ENCODE data around the gene KLHDC1. TPM values are rescaled to one million over a fixed set of nuclear protein-coding genes. Genes with fewer than 3 reads are reported as not detected.
A peak's percentile ranks its signal among the peaks of the same experiment; 100 is the strongest.
"Not testable (repeated sequence)": the region's sequence is repeated elsewhere in the genome, so short reads cannot be mapped to it uniquely, and the experiment has no call there.

The KLHDC1 gene
- total RNA-seq, 1 experiment from 2014 or later, result 0.56 TPM

DNA sequence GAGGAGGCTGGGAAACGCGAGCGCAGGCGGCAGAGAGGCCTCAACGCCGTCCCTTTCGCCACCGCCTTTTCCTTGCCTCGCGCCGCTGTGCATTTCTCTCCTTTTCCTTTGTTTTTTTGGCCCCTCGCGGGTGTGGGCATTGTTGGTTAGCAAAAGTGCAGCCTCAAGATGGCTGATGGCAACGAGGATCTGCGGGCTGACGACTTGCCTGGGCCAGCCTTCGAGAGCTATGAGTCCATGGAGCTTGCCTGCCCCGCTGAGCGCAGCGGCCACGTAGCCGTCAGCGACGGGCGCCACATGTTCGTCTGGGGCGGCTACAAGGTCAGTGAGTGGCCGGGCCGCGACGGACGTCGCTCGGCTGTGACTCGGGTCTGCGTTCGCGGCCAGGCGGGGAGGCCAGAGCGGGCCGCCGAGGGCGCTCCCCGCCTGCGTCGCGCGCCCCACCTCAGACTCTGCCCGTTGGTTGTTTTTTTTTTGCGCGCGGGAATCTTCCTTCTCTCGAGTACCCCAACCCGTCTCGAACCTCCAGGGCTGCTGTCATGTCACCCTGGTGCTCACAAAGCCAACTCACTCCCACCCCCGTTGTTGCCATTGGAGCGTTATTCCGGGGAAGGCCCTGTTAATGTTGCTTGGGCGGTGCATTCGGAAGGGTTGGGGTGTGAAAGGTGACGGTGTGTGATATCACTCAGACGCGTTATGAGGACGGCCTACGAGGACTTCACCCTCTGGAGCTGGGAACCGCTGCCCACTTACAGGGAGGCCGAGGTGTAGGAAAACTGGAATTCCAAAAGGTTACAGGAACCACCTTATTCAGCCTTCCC is 75.6 kb downstream of the KLHDC1 start:
- no peaks in the 10 kb centered on the region for H3K27me3 ChIP-seq
- no peaks in the 10 kb centered on the region for H3K36me3 ChIP-seq
- DNase-seq, result peak; percentile 38
- peak overlapping the region; percentile 78 for H3K4me3 ChIP-seq
- H3K9me3 ChIP-seq, result no peaks in the 10 kb centered on the region

DNA sequence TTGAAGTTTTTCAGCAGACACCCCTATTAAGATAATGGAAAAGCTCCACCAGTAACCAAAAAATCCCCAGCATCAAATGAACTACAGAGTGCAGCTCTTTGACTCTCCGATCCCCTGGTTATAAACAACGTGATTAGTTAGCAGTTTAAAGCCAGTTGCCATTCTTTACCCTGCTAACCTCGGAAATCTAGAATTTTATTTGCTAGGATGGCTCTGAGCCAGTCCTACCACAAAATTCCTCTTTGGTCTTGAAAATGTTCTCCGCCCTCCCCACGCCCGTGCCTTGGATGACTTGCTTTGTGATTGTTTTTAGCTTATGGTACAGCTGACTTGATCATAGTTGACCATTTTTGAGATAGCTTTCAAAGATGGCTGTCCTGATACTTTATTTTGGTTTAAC is 76.3 kb downstream of the KLHDC1 start:
- 0 out of 2 replicates have a peak, but pooled peaks cover 2% of the 10 kb centered on the region for H3K36me3 ChIP-seq
- H3K27me3 ChIP-seq, result no peaks in the 10 kb centered on the region
- H3K4me3 ChIP-seq, result peak overlapping the region; percentile 78
- H3K9me3 ChIP-seq, result no peaks in the 10 kb centered on the region
- no peak for DNase-seq

DNA sequence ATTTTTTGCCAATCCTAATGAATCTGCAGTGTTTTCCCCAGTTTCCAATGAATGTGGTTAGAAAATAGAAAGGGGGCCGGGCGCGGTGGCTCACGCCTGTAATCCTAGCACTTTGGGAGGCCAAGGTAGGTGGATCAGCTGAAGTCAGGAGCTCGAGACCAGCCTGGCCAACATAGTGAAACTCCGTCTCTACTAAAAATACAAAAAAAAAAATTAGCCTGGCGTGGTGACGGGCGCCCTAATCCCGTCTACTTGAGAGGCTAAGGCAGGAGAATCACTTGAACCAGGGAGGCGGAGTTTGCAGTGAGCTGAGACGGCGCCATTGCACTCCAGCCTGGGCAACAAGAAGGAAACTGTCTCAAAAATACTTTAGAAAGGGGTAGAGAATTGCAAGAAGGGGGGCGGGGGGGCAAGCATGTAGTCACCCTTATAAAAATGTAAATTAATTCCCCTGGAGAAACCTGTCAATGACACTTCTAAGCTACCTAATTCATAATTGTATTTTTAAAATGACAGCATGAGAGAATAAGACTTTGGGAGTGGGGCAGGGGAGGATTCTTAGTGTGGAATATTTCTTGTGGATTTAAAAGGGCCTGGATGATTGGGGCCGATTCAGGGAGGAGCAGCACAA is 76.8 kb downstream of the KLHDC1 start:
- no peaks in the 10 kb centered on the region for H3K9me3 ChIP-seq
- no peak for DNase-seq
- H3K4me3 ChIP-seq, result peak overlapping the region; percentile 78
- peaks cover 4% of the 10 kb centered on the region; the same call in 1 of the 2 replicates for H3K36me3 ChIP-seq
- H3K27me3 ChIP-seq, result no peaks in the 10 kb centered on the region

DNA sequence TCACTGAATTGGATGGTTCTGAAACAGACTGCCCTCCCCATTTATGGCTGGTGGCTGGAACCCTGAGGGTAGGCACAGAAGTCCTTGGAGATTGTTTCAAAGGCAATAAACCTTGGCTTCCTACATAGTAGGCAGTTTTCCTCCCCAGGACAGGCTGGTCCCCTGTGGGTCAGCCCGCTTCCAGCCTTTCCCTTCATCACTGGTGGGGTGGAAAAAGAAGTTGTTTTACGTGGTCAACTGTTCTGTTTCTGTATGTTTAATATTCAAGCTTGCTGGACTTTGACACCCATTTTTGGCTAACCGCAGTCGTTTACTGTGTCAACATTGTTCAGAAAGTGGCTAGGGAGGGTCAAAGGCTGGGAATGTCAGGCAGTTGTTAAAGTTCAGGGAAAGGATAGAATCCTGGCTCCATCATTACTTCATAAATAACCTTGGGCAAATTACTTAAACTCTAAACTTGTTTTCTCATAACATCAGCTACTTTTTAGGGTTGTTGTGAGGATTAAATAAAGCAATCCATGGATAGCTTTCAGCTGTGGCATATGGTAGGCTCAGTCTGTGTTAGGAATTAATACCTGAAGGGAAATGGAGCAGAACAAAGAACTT is 77.4 kb downstream of the KLHDC1 start:
- no peak for DNase-seq

DNA sequence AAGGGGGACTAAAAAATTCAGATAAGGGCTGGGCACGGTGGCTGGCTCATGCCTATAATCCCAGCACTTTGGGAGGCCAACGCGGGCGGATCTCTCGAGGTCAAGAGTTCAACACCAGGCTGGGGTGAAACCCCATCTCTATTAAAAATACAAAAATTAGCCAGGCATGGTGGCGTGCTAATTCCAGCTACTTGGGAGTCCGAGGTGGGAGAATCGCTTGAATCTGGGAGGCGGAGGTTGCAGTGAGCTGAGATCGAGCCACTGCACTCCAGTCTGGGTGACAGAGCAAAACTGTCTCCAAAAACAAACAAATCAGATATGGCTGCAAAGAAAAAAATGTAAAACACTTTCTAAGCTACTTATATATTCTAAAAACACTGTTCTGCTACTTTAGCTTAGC is 78.8 kb downstream of the KLHDC1 start:
- DNase-seq, H3K4me3 ChIP-seq, H3K36me3 ChIP-seq, H3K9me3 ChIP-seq, H3K27me3 ChIP-seq: not testable (repeated sequence)

More for the DNA sequence above, 77.4 kb downstream of the KLHDC1 start:
- H3K9me3 ChIP-seq, result no peaks in the 10 kb centered on the region
- peaks cover 10% of the 10 kb centered on the region; the same call in 1 of the 2 replicates for H3K36me3 ChIP-seq
- no peak overlapping the region for H3K4me3 ChIP-seq
- no peaks in the 10 kb centered on the region for H3K27me3 ChIP-seq

DNA sequence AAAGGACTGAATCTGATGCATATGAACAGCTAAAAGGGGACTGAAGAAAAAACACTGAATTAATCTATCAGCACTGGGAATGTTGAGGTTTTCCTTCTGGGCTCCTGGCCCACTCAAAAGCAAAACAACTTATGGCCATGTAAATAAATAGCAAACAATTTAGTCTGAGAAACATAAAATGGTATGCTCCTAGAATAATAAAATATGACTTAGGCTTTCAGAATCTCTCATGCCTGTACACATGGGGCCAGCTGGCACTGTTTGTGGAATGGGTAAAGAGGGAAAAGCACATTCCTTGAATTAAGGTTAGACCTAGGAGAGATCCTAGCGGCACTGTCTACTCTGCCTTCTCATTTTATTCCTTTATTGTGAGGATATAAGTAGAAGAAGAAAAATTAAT is 81.2 kb downstream of the KLHDC1 start:
- Histone ChIP-seq H3K4me3 (no peak overlapping the region), H3K36me3 (peaks cover 22% of the 10 kb centered on the region), H3K9me3 (no peaks in the 10 kb centered on the region), H3K27me3 (no peaks in the 10 kb centered on the region)
- peak; percentile 60 for DNase-seq

DNA sequence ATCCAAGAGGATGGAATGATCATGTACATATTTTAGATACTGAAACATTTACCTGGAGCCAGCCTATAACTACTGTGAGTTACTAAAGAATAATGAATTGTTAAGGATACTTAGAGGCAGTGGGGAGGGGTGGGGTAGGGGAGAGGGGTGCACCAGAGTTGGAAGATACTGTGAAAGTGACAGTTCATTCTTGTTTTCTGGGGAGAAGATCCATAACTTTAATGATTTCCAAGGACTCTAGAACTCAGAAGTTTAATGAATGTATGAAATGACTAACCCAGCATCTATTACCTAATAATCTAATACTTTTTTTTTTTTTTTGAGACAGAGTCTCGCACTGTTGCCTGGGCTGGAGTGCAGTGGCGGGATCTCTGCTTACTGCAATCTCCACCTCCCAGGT is 85.5 kb downstream of the KLHDC1 start:
- no peak for DNase-seq
- H3K9me3 ChIP-seq, result no peaks in the 10 kb centered on the region
- H3K36me3 ChIP-seq, result peaks cover 45% of the 10 kb centered on the region
- no peak overlapping the region for H3K4me3 ChIP-seq
- H3K27me3 ChIP-seq, result no peaks in the 10 kb centered on the region

DNA sequence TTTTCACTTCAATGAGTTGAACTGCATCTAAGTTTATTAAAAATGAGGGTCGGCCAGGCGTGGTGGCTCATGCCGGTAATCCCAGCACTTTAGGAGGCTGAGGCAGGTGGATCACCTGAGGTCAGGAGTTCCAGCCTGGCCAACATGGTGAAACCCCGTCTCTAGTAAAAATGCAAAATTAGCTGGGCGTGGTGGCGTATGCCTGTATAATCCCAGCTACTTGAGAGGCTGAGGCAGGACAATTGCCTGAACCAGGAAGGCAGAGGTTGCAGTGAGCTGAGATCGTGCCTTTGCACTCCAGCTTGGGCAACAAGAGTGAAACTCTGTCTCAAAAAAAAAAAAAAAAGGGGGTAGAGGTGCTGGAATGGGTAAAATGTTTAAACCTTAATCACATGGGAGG is 88.1 kb downstream of the KLHDC1 start:
- H3K9me3 ChIP-seq, DNase-seq, H3K27me3 ChIP-seq, H3K4me3 ChIP-seq: not testable (repeated sequence)
- H3K36me3 ChIP-seq, result peaks cover 46% of the 10 kb centered on the region

DNA sequence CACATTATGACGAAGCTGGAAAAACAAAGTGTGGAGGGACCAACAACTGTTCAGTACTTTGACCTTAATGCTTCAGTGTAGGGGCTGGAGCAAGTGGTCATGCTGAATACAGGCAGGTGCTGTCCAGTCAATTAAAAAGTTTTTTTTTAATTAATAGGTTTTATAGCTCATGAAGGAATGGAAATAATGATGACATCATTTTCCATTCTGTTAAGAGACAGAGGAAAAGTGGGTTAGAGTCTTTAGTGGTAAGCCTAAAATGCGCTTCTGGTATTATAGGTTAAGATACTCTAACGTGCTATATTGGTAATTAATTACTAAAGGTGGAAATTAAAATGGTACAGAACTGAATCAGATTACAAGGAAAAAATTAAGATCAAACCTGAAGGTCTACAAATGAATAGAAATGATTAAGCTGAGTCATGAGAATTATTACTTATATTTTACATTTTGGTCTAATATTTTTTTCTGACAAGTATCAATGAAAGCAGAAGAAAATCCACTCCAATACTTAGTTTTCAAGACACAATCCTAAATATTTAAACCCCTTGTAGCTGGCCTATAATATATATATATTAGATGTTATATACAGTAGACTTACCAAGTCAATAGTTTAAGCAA is 90.6 kb downstream of the KLHDC1 start:
- Histone ChIP-seq H3K4me3 (no peak overlapping the region), H3K9me3 (no peaks in the 10 kb centered on the region), H3K36me3 (peaks cover 51% of the 10 kb centered on the region), H3K27me3 (no peaks in the 10 kb centered on the region)
- DNase-seq, result no peak

DNA sequence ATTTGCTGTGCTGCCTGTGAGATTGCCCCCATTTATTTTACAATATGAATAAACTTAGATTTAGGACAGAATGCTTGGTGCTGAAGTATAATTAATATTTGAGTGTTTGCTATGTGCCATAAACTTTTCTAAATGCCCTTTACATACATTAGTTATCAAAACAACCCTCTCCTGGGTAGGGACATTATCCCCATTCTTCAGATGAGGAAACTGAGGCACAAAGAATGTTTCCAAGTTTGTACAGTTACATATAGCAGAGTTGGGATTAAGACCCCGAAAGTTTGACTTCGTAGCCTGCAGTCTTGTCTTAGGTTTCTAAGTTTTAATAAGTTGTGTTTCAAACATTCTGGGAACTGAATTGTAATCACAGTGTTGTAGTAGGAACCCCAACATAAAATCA is 93.4 kb downstream of the KLHDC1 start:
- Histone ChIP-seq H3K27me3 (no peaks in the 10 kb centered on the region), H3K4me3 (no peak overlapping the region), H3K9me3 (no peaks in the 10 kb centered on the region), H3K36me3 (peaks cover 53% of the 10 kb centered on the region)
- no peak for DNase-seq

DNA sequence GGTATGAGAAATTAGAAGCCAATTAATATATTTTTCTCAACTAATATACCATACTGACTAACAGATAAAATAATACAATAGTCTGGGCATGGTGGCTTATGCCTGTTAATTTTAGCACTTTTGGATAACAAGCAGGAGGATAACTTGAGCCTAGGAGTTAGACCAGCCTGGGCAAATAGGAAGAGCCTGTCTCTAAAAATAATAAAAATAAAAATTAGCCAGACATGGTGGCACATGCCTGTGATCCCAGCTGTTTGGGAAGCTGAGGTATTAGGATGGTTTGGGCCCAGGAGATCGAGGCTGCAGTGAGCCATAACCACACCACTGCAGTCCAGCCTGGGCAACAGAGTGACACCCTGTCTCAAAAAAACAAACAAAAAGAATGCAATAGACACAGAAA is 99.7 kb downstream of the KLHDC1 start:
- Histone ChIP-seq H3K36me3 (peaks cover 37% of the 10 kb centered on the region), H3K9me3 (no peaks in the 10 kb centered on the region), H3K4me3 (no peak overlapping the region), H3K27me3 (no peaks in the 10 kb centered on the region)
- DNase-seq, result no peak

DNA sequence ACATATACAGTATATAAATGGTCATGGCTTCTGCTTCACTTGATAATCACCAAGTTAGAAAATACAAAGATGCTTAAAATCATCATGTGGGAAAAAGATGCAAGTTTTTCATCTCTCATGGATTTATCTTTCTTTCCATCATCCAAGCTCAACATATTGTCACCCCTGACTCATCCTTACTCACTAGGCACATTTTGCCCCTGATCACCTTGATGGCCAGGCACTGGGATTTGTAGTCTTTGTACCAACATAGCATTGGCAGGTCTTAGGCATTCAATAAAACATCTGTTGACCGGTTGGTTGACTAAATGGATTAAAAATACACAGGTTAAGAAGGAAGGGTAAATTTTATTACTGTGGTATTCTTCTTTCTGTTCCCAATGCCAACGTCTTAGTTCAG is 103.1 kb downstream of the KLHDC1 start:
- Histone ChIP-seq H3K36me3 (peaks cover 38% of the 10 kb centered on the region), H3K27me3 (no peaks in the 10 kb centered on the region), H3K9me3 (no peaks in the 10 kb centered on the region), H3K4me3 (no peak overlapping the region)
- DNase-seq, result no peak

Other genes starting within 250 kb of the KLHDC1 start
- 1,690 and 2,087 TPM in 2 replicates for gene RPS29, start 106.7 kb upstream of the KLHDC1 start, total RNA-seq (2014; rRNA removed; shearing (Covaris generic); ENCODE audit: low replicate concordance)
- 33.3 and 51.5 TPM in 2 replicates for gene LRR1, start 94.2 kb upstream of the KLHDC1 start, total RNA-seq (2014; rRNA removed; shearing (Covaris generic); ENCODE audit: low replicate concordance)
- gene RPL36AL, start 72.5 kb upstream of the KLHDC1 start, total RNA-seq (2014; rRNA removed; shearing (Covaris generic); ENCODE audit: low replicate concordance), result 110 and 159 TPM in 2 replicates
- gene MGAT2, start 72.3 kb upstream of the KLHDC1 start, total RNA-seq (2014; rRNA removed; shearing (Covaris generic); ENCODE audit: low replicate concordance), result 39.1 and 42.2 TPM in 2 replicates
- gene DNAAF2, start 57.9 kb upstream of the KLHDC1 start, total RNA-seq (2014; rRNA removed; shearing (Covaris generic); ENCODE audit: low replicate concordance), result 9.2 and 11.6 TPM in 2 replicates
- gene POLE2, start 4.9 kb upstream of the KLHDC1 start, total RNA-seq (2014; rRNA removed; shearing (Covaris generic); ENCODE audit: low replicate concordance), result 14.3 and 75.1 TPM in 2 replicates
- 24.1 and 32.0 TPM in 2 replicates for gene KLHDC2, start 75.0 kb downstream of the KLHDC1 start, total RNA-seq (2014; rRNA removed; shearing (Covaris generic); ENCODE audit: low replicate concordance)
- gene NEMF, start 159.7 kb downstream of the KLHDC1 start, total RNA-seq (2014; rRNA removed; shearing (Covaris generic); ENCODE audit: low replicate concordance), result 30.0 and 50.6 TPM in 2 replicates
- 24.1 and 32.6 TPM in 2 replicates for gene ARF6, start 200.0 kb downstream of the KLHDC1 start, total RNA-seq (2014; rRNA removed; shearing (Covaris generic); ENCODE audit: low replicate concordance)

Measured in MG63 (cell line).